Mammary epithelial cell (primary cell): ENCODE measurements around the gene ZNF611.
"Not testable (repeated sequence)": the region's sequence is repeated elsewhere in the genome, so short reads cannot be mapped to it uniquely, and the experiment has no call there.

ENCODE experiments used
- CTCF ChIP-seq, 2 donors: IDR thresholded peaks in 1 of 2; conservative IDR thresholded peaks in 1 of 2; 2 replicates each; pipeline ENCODE4 v1.5.1; 2011 to 2012; ENCODE audit warnings: inconsistent platforms in 2 of 2, low read length in 2 of 2, mild to moderate bottlenecking in 2 of 2, control low read depth in 1 of 2, low read depth in 1 of 2; ENCODE audit not compliant: insufficient read depth in 1 of 2; ENCODE audit errors: extremely low read depth in 1 of 2
- EZH2 ChIP-seq: IDR thresholded peaks from 2 replicates; pipeline ENCODE4 v1.6.1; 2012; ENCODE audit warnings: low read length, inconsistent platforms, borderline replicate concordance

GRCh38 chr19:52713051-52713450 lies 21.8 kb downstream of the ZNF611 start:
- not testable (repeated sequence) for TF ChIP-seq CTCF (conservative IDR thresholded peaks at IDR 0.05 in 1 of 2, IDR thresholded peaks at IDR 0.05 in 1 of 2; ENCODE audit: extremely low read depth in 1 of 2, insufficient read depth in 1 of 2, low read depth in 1 of 2, low read length in 2 of 2); EZH2
